Effector memory CD8-positive, alpha-beta T cell (primary cell): Measurements from ENCODE around the gene DLG2.
"Not testable (repeated sequence)": the region's sequence is repeated elsewhere in the genome, so short reads cannot be mapped to it uniquely, and the experiment has no call there.

Experiments
- ATAC-seq: fragments of 150-1000 bp; cut with Tn5 transposase; replicated peaks from 2 replicates; pipeline ENCODE4 v1.10.0; 2021; ENCODE audit warnings: mild to moderate bottlenecking, moderate library complexity
- DNase-seq, 3 experiments: peaks; one replicate each; pipeline ENCODE4 v3.0.0; 2021
- H3K27ac Mint-ChIP-seq, 2 donors: one replicate each; pipeline ENCODE4 v1.8.0; 2022; ENCODE audit warnings: mild to moderate bottlenecking in 2 of 2, mixed read lengths in 2 of 2, moderate library complexity in 2 of 2
- H3K27me3 Mint-ChIP-seq, 2 donors: one replicate each; pipeline ENCODE4 v1.8.0; 2022; ENCODE audit warnings: mixed read lengths in 2 of 2
- H3K36me3 Mint-ChIP-seq: one replicate; pipeline ENCODE4 v1.8.0; 2022; ENCODE audit warnings: mild to moderate bottlenecking, moderate library complexity, mixed read lengths; ENCODE audit not compliant: insufficient read depth
- H3K4me1 Mint-ChIP-seq, 2 donors: one replicate each; pipeline ENCODE4 v1.8.0; 2022; ENCODE audit warnings: low read depth in 2 of 2, mixed read lengths in 2 of 2
- H3K4me3 Mint-ChIP-seq, 2 donors: one replicate each; pipeline ENCODE4 v1.8.0; 2022; ENCODE audit warnings: mild to moderate bottlenecking in 2 of 2, mixed read lengths in 2 of 2, moderate library complexity in 2 of 2
- H3K9me3 Mint-ChIP-seq, 2 donors: one replicate each; pipeline ENCODE4 v1.8.0; 2022; ENCODE audit warnings: mixed read lengths in 2 of 2

Gene DLG2

GRCh38 chr11:85619499-85619898, 7.6 kb downstream of the DLG2 start:
- Mint-ChIP-seq H3K36me3 (no peaks in the 10 kb centered on the region), H3K4me3 (no peak overlapping the region), H3K9me3 (no peaks in the 10 kb centered on the region), H3K4me1 (peaks cover 0 to 4% of the 10 kb centered on the region in 2 donors), H3K27me3 (peaks cover 0 to 8% of the 10 kb centered on the region in 2 donors), H3K27ac (no peak overlapping the region)
- no peak for ATAC-seq
- DNase-seq: no peak

GRCh38 chr11:85611643-85612042, 15.5 kb downstream of the DLG2 start:
- not testable (repeated sequence) for DNase-seq, ATAC-seq, H3K4me3 Mint-ChIP-seq, H3K27me3 Mint-ChIP-seq, H3K4me1 Mint-ChIP-seq, H3K36me3 Mint-ChIP-seq, H3K9me3 Mint-ChIP-seq
- H3K27ac Mint-ChIP-seq: peak overlapping the region in 1 of 2 donors; percentile 75

GRCh38 chr11:85609286-85609685, 17.9 kb downstream of the DLG2 start:
- not testable (repeated sequence) for H3K36me3 Mint-ChIP-seq, H3K9me3 Mint-ChIP-seq, H3K27ac Mint-ChIP-seq, H3K4me1 Mint-ChIP-seq, ATAC-seq, DNase-seq, H3K4me3 Mint-ChIP-seq, H3K27me3 Mint-ChIP-seq

GRCh38 chr11:85608621-85609020, 18.5 kb downstream of the DLG2 start:
- H3K4me1 Mint-ChIP-seq, ATAC-seq, DNase-seq, H3K27me3 Mint-ChIP-seq, H3K9me3 Mint-ChIP-seq, H3K36me3 Mint-ChIP-seq, H3K4me3 Mint-ChIP-seq: not testable (repeated sequence)
- H3K27ac Mint-ChIP-seq: peak overlapping the region in 1 of 2 donors; percentile 65

GRCh38 chr11:85606237-85606636, 20.9 kb downstream of the DLG2 start:
- H3K27ac Mint-ChIP-seq, H3K4me1 Mint-ChIP-seq, DNase-seq, H3K27me3 Mint-ChIP-seq, H3K4me3 Mint-ChIP-seq, H3K36me3 Mint-ChIP-seq, H3K9me3 Mint-ChIP-seq, ATAC-seq: not testable (repeated sequence)

GRCh38 chr11:85603220-85603619, 23.9 kb downstream of the DLG2 start:
- H3K9me3 Mint-ChIP-seq: no peaks in the 10 kb centered on the region
- H3K27me3 Mint-ChIP-seq: peaks cover 0 to 4% of the 10 kb centered on the region in 2 donors
- H3K4me3 Mint-ChIP-seq: no peak overlapping the region
- no peaks in the 10 kb centered on the region for H3K36me3 Mint-ChIP-seq
- no peak overlapping the region for H3K27ac Mint-ChIP-seq
- no peak for DNase-seq
- H3K4me1 Mint-ChIP-seq: no peaks in the 10 kb centered on the region
- ATAC-seq: no peak

- no peaks in the 10 kb centered on the region for H3K36me3 Mint-ChIP-seq
- DNase-seq (no peak), ATAC-seq (no peak)
- H3K4me3 Mint-ChIP-seq: no peak overlapping the region
- no peaks in the 10 kb centered on the region for H3K4me1 Mint-ChIP-seq
- no peaks in the 10 kb centered on the region for H3K27me3 Mint-ChIP-seq
- peak overlapping the region in 1 of 2 donors; percentile 1 for H3K27ac Mint-ChIP-seq
- no peaks in the 10 kb centered on the region for H3K9me3 Mint-ChIP-seq
These were observed 24.5 kb downstream of the DLG2 start for GRCh38 chr11:85602526-85603213.

- no peak overlapping the region for H3K4me3 Mint-ChIP-seq
- H3K9me3 Mint-ChIP-seq: no peaks in the 10 kb centered on the region
- H3K27me3 Mint-ChIP-seq: no peaks in the 10 kb centered on the region
- H3K27ac Mint-ChIP-seq: no peak overlapping the region
- no peak for ATAC-seq
- no peaks in the 10 kb centered on the region for H3K36me3 Mint-ChIP-seq
- no peak for DNase-seq
- no peaks in the 10 kb centered on the region for H3K4me1 Mint-ChIP-seq
These were observed 28.1 kb downstream of the DLG2 start for GRCh38 chr11:85599083-85599482.

GRCh38 chr11:85596886-85597285, 30.3 kb downstream of the DLG2 start:
- Mint-ChIP-seq H3K27me3 (no peaks in the 10 kb centered on the region), H3K36me3 (no peaks in the 10 kb centered on the region), H3K27ac (no peak overlapping the region), H3K4me1 (no peaks in the 10 kb centered on the region), H3K9me3 (no peaks in the 10 kb centered on the region), H3K4me3 (no peak overlapping the region)
- ATAC-seq (no peak), DNase-seq (no peak)

- DNase-seq (peak in 1 of 3 experiments; percentile 5), ATAC-seq (peak; percentile 49)
- Mint-ChIP-seq H3K27ac (no peak overlapping the region), H3K4me3 (no peak overlapping the region), H3K9me3 (no peaks in the 10 kb centered on the region), H3K27me3 (peaks cover 0 to 10% of the 10 kb centered on the region in 2 donors), H3K36me3 (no peaks in the 10 kb centered on the region), H3K4me1 (no peaks in the 10 kb centered on the region)
These were observed 31.8 kb downstream of the DLG2 start for GRCh38 chr11:85595285-85595884.

- no peaks in the 10 kb centered on the region for H3K4me1 Mint-ChIP-seq
- no peaks in the 10 kb centered on the region for H3K36me3 Mint-ChIP-seq
- H3K27ac Mint-ChIP-seq: no peak overlapping the region
- ATAC-seq (no peak), DNase-seq (no peak)
- H3K4me3 Mint-ChIP-seq: no peak overlapping the region
- H3K27me3 Mint-ChIP-seq: peaks cover 19 to 34% of the 10 kb centered on the region in 2 donors
- no peaks in the 10 kb centered on the region for H3K9me3 Mint-ChIP-seq
These were observed 36.2 kb downstream of the DLG2 start for GRCh38 chr11:85590848-85591483.

GRCh38 chr11:85589373-85589772, 37.8 kb downstream of the DLG2 start:
- ATAC-seq (no peak), DNase-seq (no peak)
- H3K4me3 Mint-ChIP-seq: no peak overlapping the region
- H3K27ac Mint-ChIP-seq: no peak overlapping the region
- H3K4me1 Mint-ChIP-seq: no peaks in the 10 kb centered on the region
- peaks cover 24 to 34% of the 10 kb centered on the region in 2 donors for H3K27me3 Mint-ChIP-seq
- no peaks in the 10 kb centered on the region for H3K9me3 Mint-ChIP-seq
- no peaks in the 10 kb centered on the region for H3K36me3 Mint-ChIP-seq

GRCh38 chr11:85582111-85582510, 45.0 kb downstream of the DLG2 start:
- DNase-seq (no peak), ATAC-seq (no peak)
- Mint-ChIP-seq H3K4me3 (no peak overlapping the region), H3K27ac (no peak overlapping the region), H3K27me3 (peaks cover 12 to 17% of the 10 kb centered on the region in 2 donors), H3K4me1 (peaks cover 2 to 4% of the 10 kb centered on the region in 2 donors), H3K9me3 (no peaks in the 10 kb centered on the region), H3K36me3 (no peaks in the 10 kb centered on the region)

- Mint-ChIP-seq H3K27ac (no peak overlapping the region), H3K4me1 (no peaks in the 10 kb centered on the region), H3K4me3 (no peak overlapping the region), H3K27me3 (peaks cover 29 to 38% of the 10 kb centered on the region in 2 donors), H3K36me3 (no peaks in the 10 kb centered on the region), H3K9me3 (no peaks in the 10 kb centered on the region)
- DNase-seq (no peak), ATAC-seq (no peak)
These were observed 51.8 kb downstream of the DLG2 start for GRCh38 chr11:85575388-85575787.
